K562 (cell line): ENCODE data around the gene B4GALNT3. TPM values are rescaled to one million over a fixed set of nuclear protein-coding genes. Genes with fewer than 3 reads are reported as not detected.

Experiments
- ATAC-seq: fragments of 200-7000 bp; cut with Tn5 transposase; 3 replicates; pipeline ENCODE4 v1.9.1; 2020; ENCODE audit warnings: moderate library complexity
- BruUV-seq: library from RNA; stranded (reverse); fragments of 400-500 nt; replicated peaks from 2 replicates; lab custom pipeline; 2021; lab: Mats Ljungman, UMichigan
- CTCF ChIA-PET: fragments of 300-600 bp; formaldehyde crosslinking; extraction: SDS; loops from one replicate; lab custom pipeline; 2021; ENCODE audit warnings: low intra/inter-chr PET ratio; lab: Yijun Ruan, JAX
- POLR2A ChIA-PET: fragments of 300-600, 350-650 bp; sonication (Branson Sonifier 250); formaldehyde crosslinking; extraction: SDS; loops from one replicate; lab custom pipeline; 2021; ENCODE audit warnings: antibody characterized with exemption, inconsistent platforms; lab: Yijun Ruan, JAX
- DNase-seq, 4 experiments: peaks; one replicate each; pipeline versions ENCODE4 v3.0.0 to v3.0.0-alpha.2; 2011 to 2018; ENCODE audit warnings: low spot score in 3 of 4, mixed read lengths in 3 of 4; ENCODE audit errors: extremely low read depth in 1 of 4
- FAIRE-seq: peaks from 2 replicates; lab custom pipeline; 2011; peaks lifted over from hg19 to GRCh38; lab: Jason Lieb, UNC
- H2AFZ ChIP-seq: 2 replicates; pipeline ENCODE4 v1.6.0; 2011; ENCODE audit warnings: low read depth, low read length, control low read depth, inconsistent platforms
- H3K27ac ChIP-seq: fragments of 200-600 bp; 3 replicates; pipeline ENCODE4 v1.8.0; 2011; ENCODE audit warnings: low read depth, mild to moderate bottlenecking, control low read depth, inconsistent platforms, low read length, moderate library complexity, mixed read lengths; ENCODE audit errors: extremely low read depth
- H3K27me3 ChIP-seq, 2 experiments: fragments of 300-600 bp in 1 of 2; 2 replicates in 1 of 2; 3 replicates in 1 of 2; pipeline versions ENCODE4 v1.6.0 to v1.8.0; 2011; ENCODE audit warnings: inconsistent platforms in 2 of 2, low read length in 2 of 2, mild to moderate bottlenecking in 1 of 2, mixed read lengths in 1 of 2, moderate library complexity in 1 of 2; ENCODE audit not compliant: control insufficient read depth in 2 of 2, insufficient read depth in 2 of 2
- H3K36me3 ChIP-seq: fragments of 300-600 bp; 3 replicates; pipeline ENCODE4 v1.8.0; 2011; ENCODE audit warnings: mild to moderate bottlenecking, low read length, inconsistent platforms; ENCODE audit not compliant: control insufficient read depth, insufficient read depth
- H3K4me1 ChIP-seq, 2 experiments: fragments of 200-600 bp in 1 of 2; replicated peaks in 1 of 2; 2 replicates in 1 of 2; 3 replicates in 1 of 2; pipeline versions ENCODE4 v1.5.1 to v1.8.0; 2011; ENCODE audit warnings: inconsistent platforms in 2 of 2, low read length in 2 of 2, mild to moderate bottlenecking in 1 of 2, mixed read lengths in 1 of 2, moderate library complexity in 1 of 2; ENCODE audit not compliant: control insufficient read depth in 2 of 2, insufficient read depth in 2 of 2
- H3K4me2 ChIP-seq: 2 replicates; pipeline ENCODE4 v1.6.1; 2011; ENCODE audit warnings: low read length, control low read depth, inconsistent platforms, mixed read lengths; ENCODE audit not compliant: insufficient read depth
- H3K4me3 ChIP-seq: fragments of 200-600 bp; sonication (generic), shearing (Covaris generic); 2 replicates; pipeline ENCODE4 v1.5.1; 2016; ENCODE audit warnings: control low read depth, inconsistent platforms
- H3K79me2 ChIP-seq: fragments of 200-600 bp; 3 replicates; pipeline ENCODE4 v1.8.0; 2011; ENCODE audit warnings: low read length, inconsistent platforms; ENCODE audit not compliant: control insufficient read depth, insufficient read depth
- H3K9ac ChIP-seq, 2 experiments: 2 replicates each; pipeline versions ENCODE4 v1.6.0 to v1.6.1; 2011; ENCODE audit warnings: low read depth in 2 of 2, low read length in 2 of 2, control low read depth in 1 of 2, inconsistent platforms in 1 of 2, mild to moderate bottlenecking in 1 of 2, mixed read lengths in 1 of 2; ENCODE audit not compliant: insufficient read depth in 1 of 2
- H3K9me1 ChIP-seq: one replicate; pipeline ENCODE4 v1.6.0; 2011; ENCODE audit warnings: inconsistent platforms, mild to moderate bottlenecking, low read length, moderate library complexity; ENCODE audit not compliant: control insufficient read depth, insufficient read depth
- H3K9me3 ChIP-seq: replicated peaks from 2 replicates; pipeline ENCODE4 v1.5.1; 2011; ENCODE audit warnings: low read depth, low read length, inconsistent platforms; ENCODE audit not compliant: control insufficient read depth, insufficient read depth
- H4K20me1 ChIP-seq: replicated peaks from 2 replicates; pipeline ENCODE4 v1.6.1; 2011; ENCODE audit warnings: low read length, inconsistent platforms, mixed read lengths; ENCODE audit not compliant: control insufficient read depth, insufficient read depth
- BHLHE40 ChIP-seq: IDR thresholded peaks from 2 replicates; pipeline ENCODE4 v1.6.1; 2011; ENCODE audit warnings: low read length, improper control_type of control experiment
- E2F8 ChIP-seq: fragments of 450-650 bp; IDR thresholded peaks from 2 replicates; pipeline ENCODE4 v1.7.1; 2018; ENCODE audit warnings: mild to moderate bottlenecking, low read depth; ENCODE audit not compliant: partially characterized antibody
- GATAD2B ChIP-seq: fragments of 450-650 bp; IDR thresholded peaks from 2 replicates; pipeline ENCODE4 v1.6.1; 2017; ENCODE audit warnings: mild to moderate bottlenecking, borderline replicate concordance
- HDAC8 ChIP-seq: fragments of 450-650 bp; IDR thresholded peaks from 2 replicates; pipeline ENCODE4 v1.6.1; 2016; ENCODE audit warnings: mild to moderate bottlenecking, missing genetic modification characterization, moderate library complexity, missing compliant biosample characterization
- NKRF ChIP-seq: fragments of 450-650 bp; IDR thresholded peaks from 2 replicates; pipeline ENCODE4 v1.6.1; 2016; ENCODE audit warnings: borderline replicate concordance
- PHB ChIP-seq: fragments of 250-450 bp; sonication (Bioruptor Pico); IDR thresholded peaks from 2 replicates; pipeline ENCODE4 v1.5.0; 2021
- PKNOX1 ChIP-seq: fragments of 450-650 bp; IDR thresholded peaks from 2 replicates; pipeline ENCODE4 v1.6.1; 2016
- POLR2AphosphoS5 ChIP-seq: IDR thresholded peaks from 2 replicates; pipeline ENCODE4 v1.6.1; 2011; ENCODE audit warnings: mild to moderate bottlenecking, low read depth, low read length, moderate library complexity; ENCODE audit not compliant: control insufficient read depth, insufficient read depth
- POLR3G ChIP-seq: IDR thresholded peaks from 2 replicates; pipeline ENCODE4 v1.6.1; 2011; ENCODE audit not compliant: insufficient read length, insufficient replicate concordance; ENCODE audit errors: extremely low read depth
- PYGO2 ChIP-seq: fragments of 450-650 bp; IDR thresholded peaks from 2 replicates; pipeline ENCODE4 v1.6.1; 2016; ENCODE audit warnings: mild to moderate bottlenecking, missing genetic modification characterization, moderate library complexity, missing compliant biosample characterization
- SMARCB1 ChIP-seq: IDR thresholded peaks from 2 replicates; pipeline ENCODE4 v1.6.1; 2011; ENCODE audit warnings: improper control_type of control experiment, low read depth; ENCODE audit not compliant: insufficient read length
- TAL1 ChIP-seq: fragments of 450-650 bp; IDR thresholded peaks from 2 replicates; pipeline ENCODE4 v1.6.1; 2016; ENCODE audit warnings: mild to moderate bottlenecking
- YBX1 ChIP-seq: fragments of 450-650 bp; IDR thresholded peaks from 2 replicates; pipeline ENCODE4 v1.7.1; 2016; ENCODE audit warnings: mild to moderate bottlenecking
- ZNF174 ChIP-seq: fragments of 250-450 bp; sonication (Bioruptor Pico); IDR thresholded peaks from 2 replicates; pipeline ENCODE4 v1.4.0; 2020; ENCODE audit warnings: mild to moderate bottlenecking
- ZNF3 ChIP-seq: fragments of 250-450 bp; sonication (Bioruptor Pico); IDR thresholded peaks from 2 replicates; pipeline ENCODE4 v1.5.0; 2021; ENCODE audit warnings: mild to moderate bottlenecking, moderate library complexity
- WGBS: fragments of 100-300 bp; shearing (Covaris generic); methylation state at CpG from one replicate; pipeline ENCODE4 v1.1.6; 2016; ENCODE audit warnings: low coverage, mixed read lengths; ENCODE audit not compliant: insufficient coverage; ENCODE audit errors: missing lambda C conversion rate; 5-methylcytosine and 5-hydroxymethylcytosine counted together
- in situ Hi-C: fragments of 300-500 bp; cut with MboI; formaldehyde crosslinking; loops from 4 replicates; pipeline ENCODE4 v1.15.0; 2018; ENCODE audit warnings: inconsistent platforms, mixed read lengths
- intact Hi-C: fragments of 100-400 bp; cut with micrococcal nuclease; formaldehyde crosslinking; loops from 2 replicates; pipeline ENCODE4 v1.14.2; 2022
- polyA plus RNA-seq, 8 experiments: library from polyadenylated mRNA; depleted of rRNA in 4 of 8; stranded (reverse) in 5 of 8; unstranded in 3 of 8; fragments of >200 nt; fragmentation: Nextera tagmentation in 2 of 8; fragmentation: Illumina TruSeq in 1 of 8; extraction: Ambion mirVana in 2 of 8; extraction: Trizol in 1 of 8; gene quantifications; 2 replicates each; pipeline versions ENCODE4 v1.2.1 to v1.2.3, GENCODE V29; 2011 to 2014; ENCODE audit warnings: inconsistent platforms in 1 of 8, missing spikeins in 1 of 8
- total RNA-seq, 7 experiments: library from RNA; depleted of rRNA in 6 of 7; stranded (reverse); fragments of >200 nt in 6 of 7; fragmentation: Illumina TruSeq in 2 of 7; extraction: Trizol in 2 of 7; gene quantifications; 2 replicates each; pipeline versions ENCODE4 v1.2.1 to v1.2.3, GENCODE V29; 2011 to 2021; ENCODE audit warnings: low replicate concordance in 1 of 7

Gene B4GALNT3
- total and polyA plus RNA-seq, 9 of the 15 experiments (the other 6 are each of a cell fraction or from before 2014, with no cell fraction given), result 0.04 to 0.36 (median 0.10) TPM; not detected in 6

GRCh38 chr12:587132-588023, 127.6 kb downstream of the B4GALNT3 start:
- POLR2A ChIA-PET, result interaction anchor here (0.8 kb wide), 1 partner anchor 12 kb away, joined by 3 read pairs; no protein-coding TSS in a partner anchor
- Histone ChIP-seq H2AFZ (peak overlapping the region; percentile 80), H3K36me3 (no peaks in the 10 kb centered on the region), H3K79me2 (no peaks in the 10 kb centered on the region), H3K9me1 (no peaks in the 10 kb centered on the region), H3K4me2 (peak overlapping the region; percentile 41; the same call in 1 of the 2 replicates), H3K4me1 (peaks cover 31 to 36% of the 10 kb centered on the region in 2 experiments; a peak in 4 of 5 replicates), H3K27me3 (no peaks in the 10 kb centered on the region), H4K20me1 (no peaks in the 10 kb centered on the region), H3K9ac (peak overlapping the region in 1 of 2 experiments; percentile 82; a peak in 2 of 4 replicates), H3K27ac (peak overlapping the region; percentile 60), H3K9me3 (peaks cover 6% of the 10 kb centered on the region), H3K4me3 (no peak overlapping the region)
- ATAC-seq (peak; percentile 62), FAIRE-seq (peak; percentile 90), DNase-seq (peak; percentile 42 to 77 (median 57))
- intact Hi-C loops (no loop called here), in situ Hi-C loops (no loop called here)
- 39% methylated on average over 17 of the region's 18 CpGs for WGBS
- no TSS peak for BruUV-seq
- CTCF ChIA-PET, result no interaction called here
- TF ChIP-seq YBX1 (no peak), PYGO2 (no peak), PKNOX1 (no peak), SMARCB1 (no peak), TAL1 (peak; percentile 53; the same call in 1 of the 2 replicates), E2F8 (no peak), ZNF174 (CRISPR knock-in tag) (no peak), HDAC8 (no peak), GATAD2B (no peak), ZNF3 (CRISPR knock-in tag) (no peak), PHB (no peak), NKRF (no peak), BHLHE40 (no peak), POLR3G (no peak), POLR2AphosphoS5 (peak; percentile 43; the same call in 1 of the 2 replicates)
